NAMALWA (cell line): Measurements from ENCODE around the gene B3GAT2.
A peak's percentile ranks its signal among the peaks of the same experiment; 100 is the strongest.
"Not testable (repeated sequence)": the region's sequence is repeated elsewhere in the genome, so short reads cannot be mapped to it uniquely, and the experiment has no call there.

Experiments
- DNase-seq: peaks from one replicate; pipeline ENCODE4 v3.0.0-alpha.2; 2015; ENCODE audit warnings: low spot score

B3GAT2 gene, protein sequence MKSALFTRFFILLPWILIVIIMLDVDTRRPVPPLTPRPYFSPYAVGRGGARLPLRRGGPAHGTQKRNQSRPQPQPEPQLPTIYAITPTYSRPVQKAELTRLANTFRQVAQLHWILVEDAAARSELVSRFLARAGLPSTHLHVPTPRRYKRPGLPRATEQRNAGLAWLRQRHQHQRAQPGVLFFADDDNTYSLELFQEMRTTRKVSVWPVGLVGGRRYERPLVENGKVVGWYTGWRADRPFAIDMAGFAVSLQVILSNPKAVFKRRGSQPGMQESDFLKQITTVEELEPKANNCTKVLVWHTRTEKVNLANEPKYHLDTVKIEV

DNA sequence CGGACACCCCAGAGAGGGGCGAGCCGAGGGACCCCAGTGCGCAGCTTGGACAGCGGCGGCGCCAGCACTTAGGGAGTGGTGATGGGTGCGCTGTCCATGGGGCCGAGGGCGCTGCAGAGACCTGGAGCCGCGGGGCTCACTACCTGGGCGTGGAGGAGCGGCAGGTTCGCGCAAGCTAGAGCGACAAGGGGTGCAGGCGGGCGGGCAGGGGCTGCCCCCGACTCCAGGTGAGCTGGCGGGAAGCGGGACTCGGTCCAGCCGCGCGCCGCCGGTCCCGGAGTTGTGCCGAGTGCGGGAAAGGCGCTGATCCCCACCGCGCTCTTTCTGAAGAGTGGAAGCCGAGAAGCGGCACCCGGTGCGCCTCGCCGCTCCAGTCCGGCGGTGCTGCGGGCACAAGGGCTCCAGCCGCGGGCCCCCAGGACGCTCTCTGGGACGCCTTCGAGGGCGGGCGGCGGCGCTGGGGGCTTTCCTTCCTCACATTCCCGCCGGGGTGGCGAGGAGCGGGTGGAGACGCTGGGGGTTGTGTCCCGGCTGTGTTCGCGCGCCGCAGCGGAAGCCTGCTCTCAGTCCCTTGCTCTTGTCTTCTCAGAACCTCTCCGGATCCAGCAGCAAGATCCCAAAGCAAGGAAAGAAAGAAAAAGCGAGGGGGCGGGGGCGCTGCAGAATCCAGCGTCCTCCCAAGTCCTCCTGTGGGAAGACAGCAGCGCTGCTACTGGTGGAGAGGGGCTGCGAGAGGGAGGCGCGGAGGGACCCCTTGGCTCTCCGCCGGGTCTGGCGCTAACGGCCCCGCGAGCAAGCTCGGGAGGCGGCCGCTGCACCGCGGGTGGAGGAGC is at the start of gene B3GAT2:
Gene B3GAT2, minus strand, starts transcription at position 610 of the 833 bp plus-strand sequence. CDS start 631 bp downstream, outside the sequence.
- DNase-seq = no peak

DNA sequence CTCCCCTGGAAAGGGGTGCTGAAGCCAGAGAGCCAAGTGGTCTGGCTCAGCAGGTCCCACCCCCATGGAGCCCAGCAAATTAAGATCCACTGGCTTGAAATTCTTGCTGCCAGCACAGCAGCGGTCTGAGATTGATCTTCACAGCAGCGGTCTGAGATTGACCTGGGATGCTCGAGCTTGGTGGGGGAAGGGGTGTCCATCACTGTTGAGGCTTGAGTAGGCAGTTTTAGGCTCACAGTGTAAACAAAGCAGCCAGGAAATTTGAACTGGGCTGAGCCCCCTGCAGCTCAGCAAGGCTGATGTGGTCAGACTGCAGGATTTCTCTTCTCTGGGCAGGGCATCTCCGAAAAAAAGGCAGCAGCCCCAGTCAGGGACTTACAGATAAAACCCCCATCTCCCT is 41.3 kb upstream of the B3GAT2 start:
- DNase-seq = no peak

GRCh38 chr6:70997379-70997778 is 40.5 kb upstream of the B3GAT2 start:
- DNase-seq = no peak

DNA sequence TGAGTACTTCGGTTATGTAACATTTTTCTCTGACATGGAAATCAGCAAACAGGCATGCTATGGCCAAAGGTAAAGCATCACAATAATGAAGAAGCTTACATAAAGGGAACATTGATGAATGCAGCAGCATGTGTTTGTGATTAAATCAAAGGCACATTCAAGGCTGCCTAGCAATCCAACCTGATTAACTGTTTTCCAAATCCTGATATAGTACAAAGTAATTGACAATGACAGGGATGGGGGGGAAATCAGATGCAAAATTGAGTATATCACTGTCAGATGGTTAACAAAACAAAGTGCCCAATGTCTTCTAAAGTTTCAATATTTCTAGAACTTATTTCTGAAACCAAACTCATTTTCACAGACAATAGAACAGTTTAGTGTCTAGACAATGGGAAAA is 39.2 kb upstream of the B3GAT2 start:
- no peak for DNase-seq

DNA sequence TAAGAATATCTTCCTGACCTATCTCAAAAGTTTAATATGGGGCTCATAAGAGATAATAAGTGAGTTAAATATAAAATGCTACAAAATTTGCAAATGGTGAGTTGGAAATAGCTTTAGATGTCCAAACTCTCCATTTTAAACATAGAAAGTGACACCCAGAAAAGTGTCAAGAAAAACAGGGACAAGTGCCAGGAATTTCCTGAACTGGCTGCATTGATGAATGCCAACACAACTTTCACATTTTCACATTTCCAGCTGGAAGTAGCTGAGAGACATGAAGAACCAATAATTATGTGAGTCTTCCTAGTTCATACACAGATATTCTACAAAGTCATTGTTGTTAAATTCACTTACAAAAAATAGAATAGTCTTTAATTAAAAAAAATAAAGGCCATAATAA is 38.6 kb upstream of the B3GAT2 start:
- no peak for DNase-seq

DNA sequence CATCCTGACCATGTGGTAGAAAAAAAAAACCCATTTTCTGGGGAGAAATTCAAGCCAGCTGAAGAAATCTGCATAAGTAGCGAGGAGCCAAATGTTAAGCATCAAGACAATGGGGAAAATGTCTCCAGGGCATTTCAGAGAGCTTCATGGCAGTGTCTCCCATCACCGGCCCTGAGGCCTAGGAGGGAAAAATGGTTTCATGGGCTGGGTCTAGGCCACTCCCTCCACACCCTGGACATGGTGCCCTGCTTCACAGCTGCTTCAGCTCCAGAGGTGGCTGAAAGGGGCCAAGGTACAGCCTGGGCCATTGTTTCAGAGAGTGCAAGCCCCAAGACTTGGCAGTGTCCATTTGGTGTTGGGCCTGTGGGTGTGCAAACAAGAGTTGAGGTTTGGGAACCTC is 34.4 kb upstream of the B3GAT2 start:
- DNase-seq = no peak

DNA sequence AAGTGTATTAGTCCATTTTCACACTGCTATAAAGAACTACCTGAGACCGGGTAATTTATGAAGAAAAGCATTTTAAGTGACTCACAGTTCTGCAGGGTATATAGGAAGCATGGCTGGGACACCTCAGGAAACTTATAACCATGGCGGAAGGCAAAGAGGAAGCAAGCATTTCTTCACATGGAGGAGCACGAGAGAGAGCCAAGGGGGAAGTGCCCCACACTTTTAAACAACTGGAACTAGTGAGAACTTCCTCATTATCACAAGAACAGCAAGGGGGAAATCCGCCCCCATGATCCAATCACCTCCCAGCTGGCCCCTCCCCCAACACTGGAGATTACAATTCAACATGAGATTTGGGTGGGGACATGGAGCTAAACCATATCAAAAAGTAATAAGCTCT is 28.3 kb upstream of the B3GAT2 start:
- no peak for DNase-seq

- no peak for DNase-seq
Observed at GRCh38 chr6:70982747-70983146, 25.9 kb upstream of the B3GAT2 start.

GRCh38 chr6:70980727-70981126 is 23.9 kb upstream of the B3GAT2 start:
- DNase-seq = no peak

DNA sequence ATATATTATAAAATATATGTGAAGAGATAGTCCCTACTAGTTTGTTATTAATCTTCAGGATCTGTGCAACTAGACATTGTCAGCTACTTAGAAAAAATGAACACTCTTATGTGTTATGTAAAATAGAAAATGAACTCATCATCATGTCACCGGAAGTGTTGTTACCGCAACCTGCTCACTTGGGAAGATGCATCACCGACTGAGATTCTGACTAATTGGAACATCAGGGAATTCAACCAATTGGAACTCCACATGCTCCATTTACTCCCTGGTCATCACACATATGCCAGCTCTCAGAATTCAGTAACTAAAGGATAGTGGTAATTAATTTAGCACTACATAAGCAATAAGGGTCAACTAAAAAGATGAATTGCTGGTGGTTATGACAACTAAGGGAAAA is 16.7 kb upstream of the B3GAT2 start:
- no peak for DNase-seq

DNA sequence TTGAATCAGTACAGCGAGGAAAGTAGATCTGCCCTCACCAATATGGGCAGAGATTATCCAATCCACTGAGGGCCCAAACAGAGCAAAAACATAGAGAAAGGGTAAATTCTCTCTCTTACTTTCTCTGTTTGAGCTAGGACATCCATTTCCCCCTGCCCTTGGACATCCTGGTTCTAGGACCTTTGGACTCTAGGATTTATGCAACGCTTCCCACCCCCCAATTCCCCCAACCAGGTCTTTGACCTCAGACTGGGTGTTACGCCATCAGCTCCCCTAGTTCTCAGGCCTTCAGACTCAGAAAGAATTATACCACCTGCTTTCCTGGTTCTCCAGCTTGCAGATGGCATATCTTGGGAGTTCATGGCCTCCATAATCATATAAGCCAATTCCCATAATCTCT is 10.2 kb upstream of the B3GAT2 start:
- DNase-seq = no peak

GRCh38 chr6:70957284-70957617 is 391 bp upstream of the B3GAT2 start:
- DNase-seq = no peak

DNA sequence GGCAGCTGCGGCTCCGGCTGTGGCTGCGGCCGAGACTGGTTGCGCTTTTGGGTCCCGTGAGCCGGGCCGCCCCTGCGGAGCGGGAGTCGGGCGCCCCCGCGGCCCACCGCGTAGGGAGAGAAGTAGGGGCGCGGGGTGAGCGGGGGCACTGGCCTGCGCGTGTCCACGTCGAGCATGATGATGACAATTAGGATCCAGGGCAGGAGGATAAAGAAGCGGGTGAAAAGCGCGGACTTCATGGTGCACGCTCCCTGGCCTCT is 739 bp downstream of the B3GAT2 start:
- DNase-seq = no peak

DNA sequence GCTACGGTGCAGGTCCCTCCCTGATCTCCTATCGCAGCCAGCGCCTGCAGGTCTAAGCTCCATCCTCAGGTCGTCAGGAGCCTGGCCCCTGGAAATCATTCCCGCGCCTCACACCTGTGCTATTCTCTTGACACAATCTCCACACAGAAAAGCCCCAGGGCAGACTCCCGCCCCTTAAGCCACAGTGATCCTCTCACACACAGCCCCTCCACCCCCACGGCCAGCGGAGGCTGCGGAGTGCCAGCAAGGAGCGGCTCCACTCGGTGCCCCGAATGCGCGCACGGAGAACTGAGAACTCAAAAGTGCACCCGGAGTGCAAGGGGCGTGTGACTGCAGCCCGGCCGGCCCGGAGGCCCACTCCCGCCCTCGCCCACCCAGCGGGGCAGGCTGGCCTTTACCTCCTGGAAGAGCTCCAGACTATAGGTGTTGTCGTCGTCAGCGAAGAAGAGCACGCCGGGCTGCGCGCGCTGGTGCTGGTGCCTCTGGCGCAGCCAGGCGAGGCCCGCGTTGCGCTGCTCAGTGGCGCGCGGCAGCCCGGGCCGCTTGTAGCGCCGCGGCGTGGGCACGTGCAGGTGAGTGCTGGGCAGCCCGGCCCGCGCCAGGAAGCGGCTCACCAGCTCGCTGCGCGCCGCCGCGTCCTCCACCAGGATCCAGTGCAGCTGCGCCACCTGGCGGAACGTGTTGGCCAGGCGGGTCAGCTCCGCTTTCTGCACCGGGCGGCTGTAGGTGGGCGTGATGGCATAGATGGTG is 1.2 kb downstream of the B3GAT2 start:
- DNase-seq = peak; percentile 83

GRCh38 chr6:70954750-70955149 is 2.1 kb downstream of the B3GAT2 start:
- DNase-seq = no peak

DNA sequence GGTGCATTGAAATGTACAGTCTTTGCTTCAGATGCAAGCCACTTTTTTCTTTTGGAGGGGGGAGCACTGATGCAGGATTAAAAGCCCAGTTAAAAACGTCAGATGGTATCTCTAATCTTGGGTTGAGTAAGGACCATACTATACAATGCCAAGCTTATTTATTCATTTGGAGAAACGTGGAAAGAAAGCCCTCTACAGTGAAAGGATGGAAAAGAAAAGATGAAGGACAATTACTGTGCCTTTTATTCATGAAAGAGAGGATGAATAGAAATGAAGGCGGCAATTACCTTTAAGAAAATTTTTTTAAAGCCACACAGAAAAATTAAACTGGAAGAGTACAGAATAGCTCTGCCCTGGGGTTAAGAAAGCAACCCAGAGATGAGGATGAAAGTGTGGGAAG is 2.7 kb downstream of the B3GAT2 start:
- no peak for DNase-seq

- DNase-seq = no peak
Observed at GRCh38 chr6:70952608-70953165, 4.2 kb downstream of the B3GAT2 start.

- DNase-seq = not testable (repeated sequence)
Observed at GRCh38 chr6:70944321-70944720, 12.5 kb downstream of the B3GAT2 start.

- no peak for DNase-seq
Observed at GRCh38 chr6:70933853-70934252, 23.0 kb downstream of the B3GAT2 start.

- no peak for DNase-seq
Observed at GRCh38 chr6:70905742-70906141, 51.1 kb downstream of the B3GAT2 start.

DNA sequence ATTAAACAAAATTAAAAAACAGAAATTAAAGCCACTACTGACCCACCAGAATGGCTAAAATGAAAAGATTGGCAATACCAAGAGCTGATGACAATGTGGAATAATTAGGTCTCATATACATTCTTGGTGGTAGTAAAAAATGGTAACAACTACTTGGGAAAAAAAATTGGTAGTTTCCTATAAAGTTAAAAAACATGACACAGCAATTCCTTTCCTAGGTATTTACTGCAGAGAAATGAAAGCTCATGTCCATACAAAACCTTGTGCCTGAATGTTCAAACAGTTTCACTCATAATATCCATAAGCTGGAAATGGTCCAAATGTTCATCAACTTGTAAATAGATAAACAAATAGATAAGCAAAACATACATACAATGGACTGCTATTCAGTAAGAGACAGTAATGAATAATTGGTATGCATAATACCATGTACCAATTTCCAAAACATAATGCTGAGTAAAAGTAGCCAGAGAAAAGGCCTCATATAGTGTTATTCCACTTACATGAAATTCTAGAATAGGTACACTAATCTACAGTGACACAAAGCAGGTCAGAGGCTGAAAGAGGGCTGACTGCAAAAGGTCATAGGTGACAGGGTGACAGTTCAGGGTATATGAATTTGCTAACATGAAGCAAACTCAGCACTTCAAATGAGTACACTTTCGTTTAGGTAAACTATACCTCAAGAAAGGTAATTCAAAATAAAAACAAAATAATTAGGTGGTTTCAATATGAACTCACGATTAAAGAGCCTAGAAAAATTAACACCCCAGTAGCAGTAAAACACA is 53.0 kb downstream of the B3GAT2 start:
- no peak for DNase-seq

GRCh38 chr6:70901324-70901723 is 55.5 kb downstream of the B3GAT2 start:
- peak; percentile 43 for DNase-seq
